Right ventricle myocardium superior (tissue), 1 donor: ENCODE results near the gene DENND2A. TPM values are rescaled to one million over a fixed set of nuclear protein-coding genes. Genes with fewer than 3 reads are reported as not detected.
"Not testable (repeated sequence)": the region's sequence is repeated elsewhere in the genome, so short reads cannot be mapped to it uniquely, and the experiment has no call there.

Experiments
- ATAC-seq: fragments of 200-7000 bp; cut with Tn5 transposase; one replicate; pipeline ENCODE4 v1.9.1; 2020; ENCODE audit warnings: mild to moderate bottlenecking; ENCODE audit not compliant: poor library complexity
- DNase-seq: peaks from one replicate; pipeline ENCODE4 v3.0.0-alpha.2; 2020
- intact Hi-C: fragments of 100-400 bp; cut with DNase I; formaldehyde crosslinking; loops from one replicate; pipeline ENCODE4 v1.11.2; 2022
- total RNA-seq: library from RNA; stranded (reverse); fragmentation: NEBNext Ultra II Directional; extraction: Animal tissue kit (Norgen Biotek cat#: 25700); gene quantifications from one replicate; pipeline ENCODE4 v1.2.1, GENCODE V29; 2021
- donor health status: DM: no; HTN: yes; CAD: no; lungs with severe emphysema.

DENND2A gene
- total RNA-seq, 1 donor from 2014 or later, result 11.6 TPM

GRCh38 chr7:140581411-140581810 is 59.2 kb downstream of the DENND2A start:
- no peak for DNase-seq
- ATAC-seq, result no peak
- intact Hi-C loops, result no loop called here

- no peak for ATAC-seq
- intact Hi-C loops, result no loop called here
- DNase-seq, result no peak
These were observed 63.0 kb downstream of the DENND2A start for GRCh38 chr7:140577651-140578050.

GRCh38 chr7:140576589-140576988 is 64.0 kb downstream of the DENND2A start:
- ATAC-seq (no peak), DNase-seq (no peak)
- intact Hi-C loops, result no loop called here

GRCh38 chr7:140571538-140572122 is 69.0 kb downstream of the DENND2A start:
- intact Hi-C loops, result no loop called here
- DNase-seq (no peak), ATAC-seq (no peak)

- intact Hi-C loops, result no loop called here
- DNase-seq (no peak), ATAC-seq (no peak)
These were observed 70.5 kb downstream of the DENND2A start for GRCh38 chr7:140570120-140570519.

- intact Hi-C loops, result loop anchor here (5.0 kb wide), 1 partner anchor 51 kb away; no protein-coding TSS in a partner anchor
- DNase-seq (peak; percentile 47), ATAC-seq (peak; percentile 28)
These were observed 72.4 kb downstream of the DENND2A start for GRCh38 chr7:140568021-140568813.

- intact Hi-C loops, result loop anchor here (5.0 kb wide), 1 partner anchor 49 kb away; no protein-coding TSS in a partner anchor
- ATAC-seq, DNase-seq: not testable (repeated sequence)
These were observed 74.4 kb downstream of the DENND2A start for GRCh38 chr7:140566186-140566585.

- DNase-seq, ATAC-seq: not testable (repeated sequence)
- intact Hi-C loops, result loop anchor here (5.0 kb wide), 1 partner anchor 48 kb away; no protein-coding TSS in a partner anchor
These were observed 74.9 kb downstream of the DENND2A start for GRCh38 chr7:140565761-140566160.

GRCh38 chr7:140564643-140565042 is 76.0 kb downstream of the DENND2A start:
- no peak for ATAC-seq
- DNase-seq, result no peak

GRCh38 chr7:140562926-140563481 is 77.6 kb downstream of the DENND2A start:
- ATAC-seq (no peak), DNase-seq (no peak)
- intact Hi-C loops, result no loop called here

More at GRCh38 chr7:140564643-140565042, 76.0 kb downstream of the DENND2A start:
- intact Hi-C loops, result loop anchor here (5.0 kb wide), 1 partner anchor 47 kb away; no protein-coding TSS in a partner anchor

GRCh38 chr7:140559410-140559809 is 81.2 kb downstream of the DENND2A start:
- ATAC-seq (no peak), DNase-seq (no peak)
- intact Hi-C loops, result no loop called here

GRCh38 chr7:140557809-140558518 is 82.6 kb downstream of the DENND2A start:
- DNase-seq, result no peak
- intact Hi-C loops, result no loop called here
- no peak for ATAC-seq

GRCh38 chr7:140557069-140557468 is 83.5 kb downstream of the DENND2A start:
- no peak for ATAC-seq
- intact Hi-C loops, result no loop called here
- no peak for DNase-seq

GRCh38 chr7:140553236-140553635 is 87.4 kb downstream of the DENND2A start:
- intact Hi-C loops, DNase-seq, ATAC-seq: not testable (repeated sequence)

GRCh38 chr7:140552240-140552679 is 88.4 kb downstream of the DENND2A start:
- ATAC-seq (no peak), DNase-seq (no peak)
- intact Hi-C loops, result no loop called here

GRCh38 chr7:140551355-140552239 is 89.0 kb downstream of the DENND2A start:
- intact Hi-C loops, result no loop called here
- DNase-seq (no peak), ATAC-seq (peak; percentile 40)

- ATAC-seq (no peak), DNase-seq (no peak)
- intact Hi-C loops, result no loop called here
These were observed 93.7 kb downstream of the DENND2A start for GRCh38 chr7:140546947-140547346.

GRCh38 chr7:140544388-140544826 is 96.2 kb downstream of the DENND2A start:
- no peak for DNase-seq
- intact Hi-C loops, result no loop called here
- no peak for ATAC-seq
